PC-9 (cell line): ENCODE data around the gene FAM184B.

Source experiments
- CTCF ChIP-seq: fragments of 200-600 bp; sonication (generic); conservative IDR thresholded peaks from 2 replicates; pipeline ENCODE4 v1.6.1; 2017; ENCODE audit warnings: mixed run types, antibody characterized with exemption, mild to moderate bottlenecking, moderate library complexity
- EZH2 ChIP-seq: fragments of 200-600 bp; sonication (generic); IDR thresholded peaks from 2 replicates; pipeline ENCODE4 v1.8.0; 2017; ENCODE audit warnings: antibody characterized with exemption, low read depth

GRCh38 chr4:17614416-17615299 is 166.8 kb downstream of the FAM184B start, which contains the start of gene MED28:
- TF ChIP-seq CTCF (no peak), EZH2 (no peak)
